Raji (cell line): ENCODE measurements around the gene IFT88.

Source experiments
- POLR2A ChIP-seq: IDR thresholded peaks from 2 replicates; pipeline ENCODE4 v1.6.1; 2011; ENCODE audit warnings: low read depth, low read length, control low read depth; ENCODE audit not compliant: insufficient read depth

The IFT88 gene

GRCh38 chr13:20714563-20715329 is 147.8 kb downstream of the IFT88 start:
- TF ChIP-seq POLR2A: no peak

- no peak for TF ChIP-seq POLR2A
Observed at GRCh38 chr13:20715330-20715712, 148.4 kb downstream of the IFT88 start.

DNA sequence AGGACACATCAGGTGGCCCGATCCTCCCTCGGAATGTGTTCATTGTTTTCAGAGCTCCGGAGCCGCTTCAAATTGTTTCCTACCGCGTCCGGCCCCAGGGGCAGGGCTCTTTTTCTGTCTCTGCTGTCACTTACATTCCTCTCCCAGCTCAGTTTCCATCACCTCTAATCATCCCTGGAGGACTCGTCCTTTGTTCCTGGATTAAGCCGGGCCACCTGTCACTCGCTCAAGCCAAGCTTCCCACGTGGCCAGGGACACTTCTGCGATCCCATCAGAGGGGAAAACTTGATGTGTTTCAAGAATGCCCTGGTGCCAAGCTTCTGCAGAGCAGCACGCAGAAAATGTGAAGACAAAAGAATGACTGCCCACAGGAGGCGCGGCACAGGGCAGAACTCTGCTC is 150.0 kb downstream of the IFT88 start:
- no peak for TF ChIP-seq POLR2A

GRCh38 chr13:20717581-20718542 is 150.9 kb downstream of the IFT88 start:
- TF ChIP-seq POLR2A: no peak

DNA sequence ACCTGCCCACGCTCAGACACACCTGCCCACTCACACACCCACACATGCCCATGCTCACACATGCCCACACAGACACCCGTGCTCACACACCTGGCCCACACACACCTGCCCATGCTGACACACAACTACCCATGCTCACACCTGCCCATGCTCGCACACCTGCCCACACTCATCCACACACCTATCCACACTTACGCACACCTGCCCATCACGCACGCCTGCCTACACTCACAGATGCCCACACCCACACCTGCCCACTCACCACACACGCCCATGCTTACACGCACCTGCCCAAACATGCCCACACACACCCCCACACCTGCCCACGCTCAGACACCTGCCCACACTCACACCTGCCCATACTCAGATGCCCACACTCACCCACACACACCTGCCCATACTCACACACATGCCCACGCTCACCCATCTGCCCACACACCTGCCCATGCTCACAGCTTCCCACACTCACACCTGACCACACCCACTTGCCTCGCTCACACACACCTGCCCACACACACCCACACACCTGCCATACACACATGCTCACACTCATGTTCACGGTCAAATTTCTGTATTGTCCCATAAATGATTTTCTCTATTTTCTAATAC is 152.1 kb downstream of the IFT88 start:
- TF ChIP-seq POLR2A: no peak

GRCh38 chr13:20719783-20720182 is 152.8 kb downstream of the IFT88 start:
- TF ChIP-seq POLR2A: no peak

DNA sequence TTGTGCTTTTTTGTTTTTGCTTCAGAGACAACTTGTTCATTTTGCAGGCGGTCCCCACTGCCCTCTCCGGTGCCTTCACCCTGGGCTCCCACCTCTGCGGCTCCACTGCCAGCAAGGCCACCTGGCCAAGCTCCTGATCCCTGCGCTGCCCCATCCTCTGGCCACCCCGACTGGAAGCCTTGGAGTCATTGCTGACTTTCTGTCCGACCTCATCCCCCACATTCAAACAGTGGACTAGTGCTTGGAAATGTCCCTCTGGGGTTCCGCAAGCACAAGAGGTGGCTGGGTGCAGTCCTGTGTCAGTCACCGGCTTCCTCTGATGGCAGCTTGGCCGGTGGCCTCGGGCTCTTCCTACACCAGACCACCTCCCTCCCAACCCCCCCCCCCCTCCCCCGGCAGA is 153.5 kb downstream of the IFT88 start:
- no peak for TF ChIP-seq POLR2A

- TF ChIP-seq POLR2A: no peak
Observed at GRCh38 chr13:20721058-20721453, 154.1 kb downstream of the IFT88 start.

DNA sequence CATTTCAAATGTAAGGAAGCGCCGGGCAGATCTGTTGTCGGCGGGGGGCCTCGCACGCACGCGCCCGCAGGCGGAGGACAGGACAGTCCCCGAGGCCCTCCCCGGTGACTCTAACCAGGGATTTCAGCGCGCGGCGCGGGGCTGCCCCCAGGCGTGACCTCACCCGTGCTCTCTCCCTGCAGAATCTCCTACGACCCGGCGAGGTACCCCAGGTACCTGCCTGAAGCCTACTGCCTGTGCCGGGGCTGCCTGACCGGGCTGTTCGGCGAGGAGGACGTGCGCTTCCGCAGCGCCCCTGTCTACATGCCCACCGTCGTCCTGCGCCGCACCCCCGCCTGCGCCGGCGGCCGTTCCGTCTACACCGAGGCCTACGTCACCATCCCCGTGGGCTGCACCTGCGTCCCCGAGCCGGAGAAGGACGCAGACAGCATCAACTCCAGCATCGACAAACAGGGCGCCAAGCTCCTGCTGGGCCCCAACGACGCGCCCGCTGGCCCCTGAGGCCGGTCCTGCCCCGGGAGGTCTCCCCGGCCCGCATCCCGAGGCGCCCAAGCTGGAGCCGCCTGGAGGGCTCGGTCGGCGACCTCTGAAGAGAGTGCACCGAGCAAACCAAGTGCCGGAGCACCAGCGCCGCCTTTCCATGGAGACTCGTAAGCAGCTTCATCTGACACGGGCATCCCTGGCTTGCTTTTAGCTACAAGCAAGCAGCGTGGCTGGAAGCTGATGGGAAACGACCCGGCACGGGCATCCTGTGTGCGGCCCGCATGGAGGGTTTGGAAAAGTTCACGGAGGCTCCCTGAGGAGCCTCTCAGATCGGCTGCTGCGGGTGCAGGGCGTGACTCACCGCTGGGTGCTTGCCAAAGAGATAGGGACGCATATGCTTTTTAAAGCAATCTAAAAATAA is 154.7 kb downstream of the IFT88 start:
- TF ChIP-seq POLR2A: no peak

- no peak for TF ChIP-seq POLR2A
Observed at GRCh38 chr13:20727856-20728255, 160.9 kb downstream of the IFT88 start.

- no peak for TF ChIP-seq POLR2A
Observed at GRCh38 chr13:20728579-20729311, 161.8 kb downstream of the IFT88 start.

DNA sequence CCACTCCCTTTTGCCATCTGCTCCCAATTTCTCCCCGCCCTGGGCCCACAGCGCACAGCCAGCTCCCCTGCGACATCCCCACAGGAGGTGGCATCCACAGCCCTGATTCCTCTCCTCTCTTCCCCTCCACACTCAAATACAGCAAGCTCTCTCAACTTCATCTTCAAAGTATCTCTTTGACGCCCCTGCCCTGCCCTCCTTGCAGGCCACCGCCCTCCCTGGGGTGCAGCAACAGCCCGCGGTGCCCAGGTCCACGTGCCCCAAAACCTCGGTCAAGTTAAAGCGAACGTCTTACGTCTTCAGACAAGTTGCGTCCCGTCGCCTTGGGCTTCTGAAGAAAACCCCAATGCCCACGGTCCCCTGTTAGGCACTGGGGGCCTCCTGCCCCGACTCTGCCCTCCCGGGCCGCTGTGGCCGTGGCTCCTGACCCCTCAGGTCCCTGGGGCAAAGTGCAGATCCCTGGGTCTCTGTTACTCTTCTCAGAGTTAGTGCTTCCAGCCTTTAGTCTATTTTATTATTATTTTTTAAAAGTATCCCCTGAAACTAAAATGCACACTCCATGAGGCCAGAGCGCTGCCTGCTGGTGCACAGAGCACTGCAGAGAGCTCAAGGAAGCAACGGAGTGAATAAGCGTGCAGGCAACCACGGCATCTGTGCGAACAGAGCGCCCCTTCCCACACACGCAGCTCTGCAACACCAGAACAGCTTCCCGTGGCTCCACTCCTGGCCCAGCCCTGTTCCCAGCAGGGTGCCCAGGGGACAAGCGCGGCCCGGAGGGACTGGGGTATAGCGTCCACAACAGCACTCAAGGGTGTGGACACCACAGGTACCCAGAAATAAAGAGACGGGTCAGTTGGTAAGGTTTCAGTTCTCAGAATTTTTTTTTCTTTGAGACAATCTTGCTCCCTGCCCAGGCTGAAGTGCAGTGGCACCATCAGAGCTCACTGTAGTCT is 163.0 kb downstream of the IFT88 start:
- no peak for TF ChIP-seq POLR2A

GRCh38 chr13:20738616-20739015 is 171.7 kb downstream of the IFT88 start:
- no peak for TF ChIP-seq POLR2A
